Neural cell (in vitro differentiated cells): ENCODE results near the gene LORICRIN. TPM values are rescaled to one million over a fixed set of nuclear protein-coding genes. Genes with fewer than 3 reads are reported as not detected.

ENCODE experiments used
- H2AFZ ChIP-seq: fragments of 200-600, 300-800 bp; sonication (generic), shearing (Covaris generic); 2 replicates; pipeline ENCODE4 v1.6.0; 2014; ENCODE audit warnings: low read depth, mild to moderate bottlenecking, antibody characterized with exemption, low read length, moderate library complexity
- H3F3A ChIP-seq: fragments of 200-600 bp; shearing (Covaris generic); 2 replicates; pipeline ENCODE4 v1.6.1; 2016; ENCODE audit warnings: mild to moderate bottlenecking, moderate library complexity, mixed read lengths, antibody characterized with exemption, low read length; ENCODE audit not compliant: insufficient read depth, poor library complexity, severe bottlenecking
- H3K27ac ChIP-seq: fragments of 200-600, 300-800 bp; sonication (generic), shearing (Covaris generic); 2 replicates; pipeline ENCODE4 v1.5.1; 2014; ENCODE audit warnings: mild to moderate bottlenecking, low read length, moderate library complexity
- H3K27me3 ChIP-seq: fragments of 300-800, 200-600 bp; sonication (generic), shearing (Covaris generic); 2 replicates; pipeline ENCODE4 v1.6.0; 2014; ENCODE audit warnings: mild to moderate bottlenecking, low read depth, low read length, moderate library complexity; ENCODE audit not compliant: insufficient read depth
- H3K36me3 ChIP-seq: fragments of 300-800, 200-600 bp; sonication (generic), shearing (Covaris generic); 2 replicates; pipeline ENCODE4 v1.5.1; 2014; ENCODE audit warnings: mild to moderate bottlenecking, antibody characterized with exemption, low read length, moderate library complexity; ENCODE audit not compliant: insufficient read depth
- H3K4me2 ChIP-seq: fragments of 300-800, 200-600 bp; sonication (generic), shearing (Covaris generic); 2 replicates; pipeline ENCODE4 v1.6.0; 2014; ENCODE audit warnings: mild to moderate bottlenecking, low read length
- H3K4me3 ChIP-seq: fragments of 300-800, 200-600 bp; sonication (generic), shearing (Covaris generic); 2 replicates; pipeline ENCODE4 v1.5.1; 2014; ENCODE audit warnings: mild to moderate bottlenecking, low read length, moderate library complexity
- H3K79me2 ChIP-seq: fragments of 200-600 bp; shearing (Covaris generic); replicated peaks from 2 replicates; pipeline ENCODE4 v1.6.0; 2014; ENCODE audit warnings: mild to moderate bottlenecking, low read length, moderate library complexity; ENCODE audit not compliant: insufficient read depth
- H3K9ac ChIP-seq: fragments of 300-800, 200-600 bp; sonication (generic), shearing (Covaris generic); 2 replicates; pipeline ENCODE4 v1.6.1; 2016; ENCODE audit warnings: mild to moderate bottlenecking, low read length, mixed read lengths
- H3K9me2 ChIP-seq: fragments of 200-600 bp; shearing (Covaris generic); 2 replicates; pipeline ENCODE4 v1.6.1; 2016; ENCODE audit warnings: mild to moderate bottlenecking, low read length, mixed read lengths; ENCODE audit not compliant: insufficient read depth
- H3K9me3 ChIP-seq: fragments of 200-600, 300-800 bp; sonication (generic), shearing (Covaris generic); 2 replicates; pipeline ENCODE4 v1.6.1; 2016; ENCODE audit warnings: mild to moderate bottlenecking, mixed run types, low read length, moderate library complexity, mixed read lengths
- H4K20me1 ChIP-seq: fragments of 200-600 bp; shearing (Covaris generic); 2 replicates; pipeline ENCODE4 v1.6.1; 2016; ENCODE audit warnings: mild to moderate bottlenecking, mixed run types; ENCODE audit not compliant: insufficient read depth
- EP300 ChIP-seq: fragments of 450-650 bp; conservative IDR thresholded peaks from 2 replicates; pipeline ENCODE4 v1.6.1; 2014; ENCODE audit warnings: antibody characterized with exemption, mild to moderate bottlenecking, moderate library complexity; ENCODE audit not compliant: poor library complexity, severe bottlenecking
- EZH2 ChIP-seq: fragments of 200-600, 300-800 bp; shearing (Covaris generic), sonication (generic); IDR thresholded peaks from 2 replicates; pipeline ENCODE4 v1.6.1; 2014; ENCODE audit warnings: antibody characterized with exemption, low read length, borderline replicate concordance, mild to moderate bottlenecking; ENCODE audit not compliant: insufficient read depth, poor library complexity, severe bottlenecking
- POLR2AphosphoS5 ChIP-seq: IDR thresholded peaks from 2 replicates; pipeline ENCODE4 v1.6.1; 2012
- RAD21 ChIP-seq: fragments of 450-650 bp; conservative IDR thresholded peaks from 2 replicates; pipeline ENCODE4 v1.6.1; 2014; ENCODE audit warnings: antibody characterized with exemption, mild to moderate bottlenecking, moderate library complexity
- SMC3 ChIP-seq: fragments of 450-650 bp; conservative IDR thresholded peaks from 2 replicates; pipeline ENCODE4 v1.6.1; 2014; ENCODE audit warnings: antibody characterized with exemption, mild to moderate bottlenecking, moderate library complexity; ENCODE audit not compliant: poor library complexity
- TAF1 ChIP-seq: IDR thresholded peaks from 2 replicates; pipeline ENCODE4 v1.6.1; 2012; ENCODE audit warnings: low read depth
- polyA plus RNA-seq: library from polyadenylated mRNA; depleted of rRNA; stranded (reverse); fragments of >200 nt; gene quantifications from 2 replicates; pipeline ENCODE4 v1.2.3, GENCODE V29; 2014
- TF ChIP-seq, protein P1 (sequence below): fragments of 450-650 bp; IDR thresholded peaks from 2 replicates; pipeline ENCODE4 v1.5.1; 2014; ENCODE audit warnings: antibody characterized with exemption, mild to moderate bottlenecking, moderate library complexity; ENCODE audit not compliant: poor library complexity, severe bottlenecking

Gene LORICRIN
- polyA plus RNA-seq, 1 donor from 2014 or later = 1.3 TPM

DNA sequence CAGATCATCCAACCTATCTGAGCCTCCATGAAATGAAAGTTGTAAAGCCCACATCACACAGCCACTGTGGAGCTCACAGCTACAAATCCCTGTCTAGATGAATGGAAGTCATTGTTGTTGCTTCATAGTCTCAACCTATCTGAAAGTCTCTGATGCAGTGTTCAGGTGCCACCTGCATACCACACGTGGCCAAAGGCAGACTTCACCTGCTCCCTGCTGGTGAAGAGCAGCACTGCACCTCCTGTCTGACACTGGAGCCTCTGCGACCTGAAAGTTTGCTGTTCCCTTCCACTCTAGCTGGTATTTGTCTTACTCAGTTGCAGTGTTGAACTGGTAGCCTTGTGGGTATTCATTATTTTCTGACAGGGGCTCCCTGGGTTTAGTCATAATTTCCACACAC, 18.4 kb downstream of the LORICRIN start:
- no peak overlapping the region for H3K4me2 ChIP-seq
- no peak overlapping the region for H2AFZ ChIP-seq
- no peaks in the 10 kb centered on the region for H3K9me2 ChIP-seq
- no peaks in the 10 kb centered on the region for H3K9me3 ChIP-seq
- H4K20me1 ChIP-seq = no peaks in the 10 kb centered on the region
- no peaks in the 10 kb centered on the region for H3K36me3 ChIP-seq
- H3K9ac ChIP-seq = no peak overlapping the region
- no peaks in the 10 kb centered on the region for H3K27me3 ChIP-seq
- H3K27ac ChIP-seq = no peak overlapping the region
- H3F3A ChIP-seq = no peaks in the 10 kb centered on the region
- H3K4me3 ChIP-seq = no peak overlapping the region
- no peaks in the 10 kb centered on the region for H3K79me2 ChIP-seq
- TF ChIP-seq TAF1 (no peak), SMC3 (peak; percentile 63), RAD21 (peak; percentile 63), EP300 (no peak), EZH2 (no peak)
- TF ChIP-seq, protein P1, sequence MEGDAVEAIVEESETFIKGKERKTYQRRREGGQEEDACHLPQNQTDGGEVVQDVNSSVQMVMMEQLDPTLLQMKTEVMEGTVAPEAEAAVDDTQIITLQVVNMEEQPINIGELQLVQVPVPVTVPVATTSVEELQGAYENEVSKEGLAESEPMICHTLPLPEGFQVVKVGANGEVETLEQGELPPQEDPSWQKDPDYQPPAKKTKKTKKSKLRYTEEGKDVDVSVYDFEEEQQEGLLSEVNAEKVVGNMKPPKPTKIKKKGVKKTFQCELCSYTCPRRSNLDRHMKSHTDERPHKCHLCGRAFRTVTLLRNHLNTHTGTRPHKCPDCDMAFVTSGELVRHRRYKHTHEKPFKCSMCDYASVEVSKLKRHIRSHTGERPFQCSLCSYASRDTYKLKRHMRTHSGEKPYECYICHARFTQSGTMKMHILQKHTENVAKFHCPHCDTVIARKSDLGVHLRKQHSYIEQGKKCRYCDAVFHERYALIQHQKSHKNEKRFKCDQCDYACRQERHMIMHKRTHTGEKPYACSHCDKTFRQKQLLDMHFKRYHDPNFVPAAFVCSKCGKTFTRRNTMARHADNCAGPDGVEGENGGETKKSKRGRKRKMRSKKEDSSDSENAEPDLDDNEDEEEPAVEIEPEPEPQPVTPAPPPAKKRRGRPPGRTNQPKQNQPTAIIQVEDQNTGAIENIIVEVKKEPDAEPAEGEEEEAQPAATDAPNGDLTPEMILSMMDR = peak; percentile 65

DNA sequence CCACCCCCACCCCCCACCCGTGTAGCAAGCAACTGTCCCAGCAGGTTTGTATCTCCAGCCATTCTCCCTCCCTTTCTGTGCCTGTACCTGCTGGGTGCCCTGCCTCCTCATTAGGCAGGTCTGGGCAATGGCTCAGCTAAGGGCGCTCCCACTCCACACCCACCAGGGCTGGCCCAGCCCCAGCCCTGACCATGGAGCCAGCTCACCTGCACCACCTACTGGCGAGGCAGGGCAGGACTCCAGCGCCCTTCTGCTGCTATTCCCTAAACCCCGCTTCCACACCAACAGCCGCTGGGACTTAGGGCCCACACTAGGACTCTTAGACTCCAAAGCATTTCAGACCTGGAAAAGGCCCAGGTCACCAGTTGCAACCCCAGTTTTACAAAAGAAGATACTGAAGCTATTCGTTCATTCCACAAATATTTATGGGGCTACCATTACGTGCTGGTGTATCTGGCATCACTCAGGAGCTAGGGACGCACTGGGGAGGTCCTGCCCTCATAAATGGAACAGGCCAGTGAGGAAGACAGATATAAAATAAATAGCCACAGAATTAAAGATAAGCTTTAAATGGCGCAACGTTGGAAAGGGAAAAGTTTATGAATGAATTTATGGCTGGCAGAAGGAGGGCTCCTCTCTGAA, 29.3 kb downstream of the LORICRIN start:
- H3K9ac ChIP-seq = no peak overlapping the region
- no peaks in the 10 kb centered on the region for H4K20me1 ChIP-seq
- H3K9me3 ChIP-seq = no peaks in the 10 kb centered on the region
- no peak for TF ChIP-seq EZH2
- no peaks in the 10 kb centered on the region for H3K27me3 ChIP-seq
- H3K79me2 ChIP-seq = no peaks in the 10 kb centered on the region
- no peak overlapping the region for H2AFZ ChIP-seq
- H3K9me2 ChIP-seq = no peaks in the 10 kb centered on the region
- no peaks in the 10 kb centered on the region for H3K36me3 ChIP-seq
- H3K4me2 ChIP-seq = no peak overlapping the region
- no peaks in the 10 kb centered on the region for H3F3A ChIP-seq
- H3K27ac ChIP-seq = no peak overlapping the region
- no peak overlapping the region for H3K4me3 ChIP-seq

DNA sequence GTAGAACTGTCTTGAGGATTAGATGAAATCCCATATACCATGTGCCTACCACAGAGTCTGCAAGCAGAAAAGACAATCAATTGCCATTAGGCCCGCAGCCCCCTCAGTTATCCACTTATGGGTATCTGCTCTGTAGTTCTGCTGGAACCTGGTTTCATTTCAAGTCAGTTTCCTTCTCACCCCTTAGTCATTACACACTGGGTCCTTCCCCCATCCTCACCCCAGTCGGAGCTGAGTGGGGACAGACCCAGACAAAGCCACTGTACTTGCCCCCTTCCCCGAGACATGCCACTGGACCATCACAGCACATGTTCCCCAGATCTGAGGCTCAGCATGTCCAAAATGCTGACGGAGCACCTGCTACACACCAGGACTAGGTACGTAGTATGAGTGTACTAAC, 32.0 kb downstream of the LORICRIN start:
- Histone ChIP-seq H3K27me3 (no peaks in the 10 kb centered on the region), H4K20me1 (no peaks in the 10 kb centered on the region), H3K27ac (no peak overlapping the region), H3K36me3 (no peaks in the 10 kb centered on the region), H3K79me2 (no peaks in the 10 kb centered on the region), H2AFZ (no peak overlapping the region), H3K9me2 (no peaks in the 10 kb centered on the region), H3F3A (no peaks in the 10 kb centered on the region), H3K4me3 (no peak overlapping the region), H3K9ac (no peak overlapping the region), H3K4me2 (no peak overlapping the region), H3K9me3 (no peaks in the 10 kb centered on the region)
- TF ChIP-seq SMC3 (no peak), POLR2AphosphoS5 (no peak), RAD21 (no peak), EZH2 (no peak)
